ENCODE measurements around the gene PTPRA. TPM values are rescaled to one million over a fixed set of nuclear protein-coding genes. Genes with fewer than 3 reads are reported as not detected.

PTPRA gene
- total RNA-seq, 1 experiment from 2014 or later, result 45.2 TPM

DNA sequence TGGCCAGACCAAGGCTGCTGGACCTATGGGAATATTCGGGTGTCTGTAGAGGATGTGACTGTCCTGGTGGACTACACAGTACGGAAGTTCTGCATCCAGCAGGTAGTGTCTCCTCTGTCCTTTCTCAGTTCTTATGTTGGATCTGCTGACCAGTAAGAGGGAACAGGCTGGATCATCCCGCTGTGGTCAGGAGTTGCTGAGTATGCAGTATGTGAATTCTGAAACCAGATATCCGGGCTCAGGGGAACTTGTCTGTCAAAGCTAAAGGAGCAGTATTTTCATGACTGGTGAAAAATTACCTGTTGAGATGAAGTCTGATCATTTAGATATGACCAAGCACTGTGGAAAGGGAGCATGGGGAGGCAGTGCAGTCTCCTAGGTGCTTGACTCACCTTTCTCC is 148.0 kb downstream of the PTPRA start:
- Histone ChIP-seq H4K20me1 (ENCODE audit: control insufficient read depth, insufficient read depth, insufficient read length) (no peaks in the 10 kb centered on the region), H3K4me2 (ENCODE audit: insufficient read depth, insufficient read length, low read length) (no peak overlapping the region), H3K23ac (ENCODE audit: insufficient read length, low read depth, low read length) (no peak overlapping the region), H2AK5ac (ENCODE audit: insufficient read length, low read length) (no peak overlapping the region), H3K79me2 (ENCODE audit: insufficient read depth, low read length) (no peaks in the 10 kb centered on the region), H2BK15ac (ENCODE audit: low read depth, low read length) (no peak overlapping the region), H3T11ph (ENCODE audit: low read length) (no peak overlapping the region), H2AFZ (ENCODE audit: low read length) (no peak overlapping the region), H3K79me1 (ENCODE audit: insufficient read depth, low read depth, low read length, poor library complexity, severe bottlenecking) (no peaks in the 10 kb centered on the region), H3K14ac (ENCODE audit: insufficient read depth, low read length) (no peak overlapping the region), H2BK12ac (ENCODE audit: insufficient read length, low read depth, low read length) (no peak overlapping the region), H3K4ac (ENCODE audit: low read depth, low read length) (no peak overlapping the region), H4K91ac (ENCODE audit: insufficient read length, low read depth, low read length) (no peak overlapping the region), H3K56ac (ENCODE audit: insufficient read length, low read depth, low read length) (no peak overlapping the region), H3K9me3 (ENCODE audit: control insufficient read depth, low read depth, low read length) (peaks cover 7% of the 10 kb centered on the region), H2BK120ac (ENCODE audit: low read depth, low read length, poor library complexity, severe bottlenecking) (no peak overlapping the region), H4K5ac (ENCODE audit: insufficient read length, low read depth, low read length) (no peak overlapping the region), H2BK5ac (ENCODE audit: insufficient read length, low read length) (no peak overlapping the region), H4K8ac (replicated peaks; ENCODE audit: insufficient read length, low read depth, low read length) (no peak overlapping the region), H3K4me1 (ENCODE audit: insufficient read depth, low read length) (no peaks in the 10 kb centered on the region), H3K9ac (ENCODE audit: extremely low read depth, insufficient read length, low read length) (no peak overlapping the region), H2BK20ac (ENCODE audit: low read depth, low read length, poor library complexity, severe bottlenecking) (no peak overlapping the region), H3K23me2 (ENCODE audit: insufficient read length, low read depth, low read length, poor library complexity, severe bottlenecking) (no peaks in the 10 kb centered on the region), H3K18ac (ENCODE audit: insufficient read length, low read depth, low read length) (no peak overlapping the region), H3K27me3 (ENCODE audit: insufficient read depth, low read length) (no peaks in the 10 kb centered on the region; the same call in 1 of the 2 replicates), H3K27ac (ENCODE audit: insufficient read length, low read depth, low read length) (no peak overlapping the region)
- TF ChIP-seq, protein P1, sequence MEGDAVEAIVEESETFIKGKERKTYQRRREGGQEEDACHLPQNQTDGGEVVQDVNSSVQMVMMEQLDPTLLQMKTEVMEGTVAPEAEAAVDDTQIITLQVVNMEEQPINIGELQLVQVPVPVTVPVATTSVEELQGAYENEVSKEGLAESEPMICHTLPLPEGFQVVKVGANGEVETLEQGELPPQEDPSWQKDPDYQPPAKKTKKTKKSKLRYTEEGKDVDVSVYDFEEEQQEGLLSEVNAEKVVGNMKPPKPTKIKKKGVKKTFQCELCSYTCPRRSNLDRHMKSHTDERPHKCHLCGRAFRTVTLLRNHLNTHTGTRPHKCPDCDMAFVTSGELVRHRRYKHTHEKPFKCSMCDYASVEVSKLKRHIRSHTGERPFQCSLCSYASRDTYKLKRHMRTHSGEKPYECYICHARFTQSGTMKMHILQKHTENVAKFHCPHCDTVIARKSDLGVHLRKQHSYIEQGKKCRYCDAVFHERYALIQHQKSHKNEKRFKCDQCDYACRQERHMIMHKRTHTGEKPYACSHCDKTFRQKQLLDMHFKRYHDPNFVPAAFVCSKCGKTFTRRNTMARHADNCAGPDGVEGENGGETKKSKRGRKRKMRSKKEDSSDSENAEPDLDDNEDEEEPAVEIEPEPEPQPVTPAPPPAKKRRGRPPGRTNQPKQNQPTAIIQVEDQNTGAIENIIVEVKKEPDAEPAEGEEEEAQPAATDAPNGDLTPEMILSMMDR (conservative IDR thresholded peaks at IDR 0.05), result no peak
- Mint-ChIP-seq H3K4me1 (no peaks in the 10 kb centered on the region), H3K36me3 (ENCODE audit: insufficient read depth in 1 of 3, low read depth in 3 of 3) (peaks cover 37 to 86% (median 77%) of the 10 kb centered on the region in 3 experiments), H3K27me3 (ENCODE audit: low read depth) (no peaks in the 10 kb centered on the region), H3K4me3 (no peak overlapping the region), H3K9me3 (peaks cover 6 to 12% of the 10 kb centered on the region in 2 experiments), H3K27ac (no peak overlapping the region)
- DNase-seq, result no peak
- WGBS (ENCODE audit: extremely low coverage, insufficient read length, low lambda C conversion rate), result no CpG with 5 or more reads among the region's 4 CpGs
